Calu3 (cell line): ENCODE results near the gene EGR4. TPM values are rescaled to one million over a fixed set of nuclear protein-coding genes. Genes with fewer than 3 reads are reported as not detected.

Source experiments
- BruUV-seq: library from RNA; stranded (reverse); fragments of 400-500 nt; replicated peaks from 2 replicates; lab custom pipeline; 2021; lab: Mats Ljungman, UMichigan
- CTCF ChIA-PET: fragments of 300-600 bp; sonication (Branson Sonifier 250); formaldehyde crosslinking; loops from one replicate; lab custom pipeline; 2022; ENCODE audit warnings: antibody characterized with exemption; lab: Charles Lee
- DNase-seq: peaks from one replicate; pipeline ENCODE4 v3.0.0; 2022
- H3K27ac Mint-ChIP-seq: one replicate; pipeline ENCODE4 v1.8.0; 2022; ENCODE audit warnings: mixed read lengths; ENCODE audit not compliant: unreplicated experiment
- H3K27me3 Mint-ChIP-seq: one replicate; pipeline ENCODE4 v1.8.0; 2022; ENCODE audit warnings: mixed read lengths; ENCODE audit not compliant: unreplicated experiment
- H3K36me3 Mint-ChIP-seq: one replicate; pipeline ENCODE4 v1.8.0; 2022; ENCODE audit warnings: mild to moderate bottlenecking, moderate library complexity, mixed read lengths; ENCODE audit not compliant: insufficient read depth, unreplicated experiment
- H3K4me1 Mint-ChIP-seq: one replicate; pipeline ENCODE4 v1.8.0; 2022; ENCODE audit warnings: mild to moderate bottlenecking, low read depth, mixed read lengths; ENCODE audit not compliant: unreplicated experiment
- H3K4me3 Mint-ChIP-seq: one replicate; pipeline ENCODE4 v1.8.0; 2022; ENCODE audit warnings: mild to moderate bottlenecking, low read depth, moderate library complexity, mixed read lengths; ENCODE audit not compliant: unreplicated experiment
- H3K9me3 Mint-ChIP-seq: one replicate; pipeline ENCODE4 v1.8.0; 2022; ENCODE audit warnings: low read depth, mixed read lengths; ENCODE audit not compliant: unreplicated experiment
- intact Hi-C: fragments of 100-400 bp; cut with micrococcal nuclease; formaldehyde crosslinking; loops from one replicate; pipeline ENCODE4 v1.10.0; 2022; ENCODE audit not compliant: unreplicated experiment
- total RNA-seq: library from RNA; stranded (reverse); gene quantifications from 2 replicates; pipeline ENCODE4 v1.2.3, GENCODE V29; 2022
- TF ChIP-seq, protein P1 (sequence below): fragments of 200-600 bp; IDR thresholded peaks from one replicate; pipeline ENCODE4 v1.8.0; 2022; ENCODE audit warnings: antibody characterized with exemption; ENCODE audit not compliant: unreplicated experiment

EGR4 gene
- total RNA-seq, 1 experiment from 2014 or later: 0.68 TPM

GRCh38 chr2:73300926-73301325 is 7.6 kb upstream of the EGR4 start:
- TF ChIP-seq, protein P1, sequence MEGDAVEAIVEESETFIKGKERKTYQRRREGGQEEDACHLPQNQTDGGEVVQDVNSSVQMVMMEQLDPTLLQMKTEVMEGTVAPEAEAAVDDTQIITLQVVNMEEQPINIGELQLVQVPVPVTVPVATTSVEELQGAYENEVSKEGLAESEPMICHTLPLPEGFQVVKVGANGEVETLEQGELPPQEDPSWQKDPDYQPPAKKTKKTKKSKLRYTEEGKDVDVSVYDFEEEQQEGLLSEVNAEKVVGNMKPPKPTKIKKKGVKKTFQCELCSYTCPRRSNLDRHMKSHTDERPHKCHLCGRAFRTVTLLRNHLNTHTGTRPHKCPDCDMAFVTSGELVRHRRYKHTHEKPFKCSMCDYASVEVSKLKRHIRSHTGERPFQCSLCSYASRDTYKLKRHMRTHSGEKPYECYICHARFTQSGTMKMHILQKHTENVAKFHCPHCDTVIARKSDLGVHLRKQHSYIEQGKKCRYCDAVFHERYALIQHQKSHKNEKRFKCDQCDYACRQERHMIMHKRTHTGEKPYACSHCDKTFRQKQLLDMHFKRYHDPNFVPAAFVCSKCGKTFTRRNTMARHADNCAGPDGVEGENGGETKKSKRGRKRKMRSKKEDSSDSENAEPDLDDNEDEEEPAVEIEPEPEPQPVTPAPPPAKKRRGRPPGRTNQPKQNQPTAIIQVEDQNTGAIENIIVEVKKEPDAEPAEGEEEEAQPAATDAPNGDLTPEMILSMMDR: no peak
- peaks cover 73% of the 10 kb centered on the region for H3K27me3 Mint-ChIP-seq
- CTCF ChIA-PET: interaction anchor here (0.6 to 0.7 kb wide), 2 partner anchors 28 to 84 kb away, joined by 4 read pairs; no protein-coding TSS in a partner anchor
- H3K4me1 Mint-ChIP-seq: no peaks in the 10 kb centered on the region
- H3K27ac Mint-ChIP-seq: no peak overlapping the region
- no peak overlapping the region for H3K4me3 Mint-ChIP-seq
- no TSS peak for BruUV-seq
- intact Hi-C loops: no loop called here
- H3K9me3 Mint-ChIP-seq: no peaks in the 10 kb centered on the region
- no peaks in the 10 kb centered on the region for H3K36me3 Mint-ChIP-seq
- DNase-seq: no peak

GRCh38 chr2:73297586-73297985 is 4.2 kb upstream of the EGR4 start:
- Mint-ChIP-seq H3K27me3 (peaks cover 78% of the 10 kb centered on the region), H3K9me3 (no peaks in the 10 kb centered on the region), H3K27ac (no peak overlapping the region), H3K36me3 (peaks cover 10% of the 10 kb centered on the region), H3K4me3 (no peak overlapping the region), H3K4me1 (no peaks in the 10 kb centered on the region)
- TF ChIP-seq, protein P1: no peak
- intact Hi-C loops: no loop called here
- DNase-seq: no peak
- CTCF ChIA-PET: no interaction called here
- BruUV-seq: no TSS peak

GRCh38 chr2:73297151-73297559 is 3.8 kb upstream of the EGR4 start:
- peaks cover 78% of the 10 kb centered on the region for H3K27me3 Mint-ChIP-seq
- CTCF ChIA-PET: no interaction called here
- peaks cover 14% of the 10 kb centered on the region for H3K36me3 Mint-ChIP-seq
- H3K4me3 Mint-ChIP-seq: no peak overlapping the region
- no peaks in the 10 kb centered on the region for H3K9me3 Mint-ChIP-seq
- no peak for DNase-seq
- intact Hi-C loops: no loop called here
- BruUV-seq: no TSS peak
- H3K27ac Mint-ChIP-seq: no peak overlapping the region
- TF ChIP-seq, protein P1: no peak
- no peaks in the 10 kb centered on the region for H3K4me1 Mint-ChIP-seq

DNA sequence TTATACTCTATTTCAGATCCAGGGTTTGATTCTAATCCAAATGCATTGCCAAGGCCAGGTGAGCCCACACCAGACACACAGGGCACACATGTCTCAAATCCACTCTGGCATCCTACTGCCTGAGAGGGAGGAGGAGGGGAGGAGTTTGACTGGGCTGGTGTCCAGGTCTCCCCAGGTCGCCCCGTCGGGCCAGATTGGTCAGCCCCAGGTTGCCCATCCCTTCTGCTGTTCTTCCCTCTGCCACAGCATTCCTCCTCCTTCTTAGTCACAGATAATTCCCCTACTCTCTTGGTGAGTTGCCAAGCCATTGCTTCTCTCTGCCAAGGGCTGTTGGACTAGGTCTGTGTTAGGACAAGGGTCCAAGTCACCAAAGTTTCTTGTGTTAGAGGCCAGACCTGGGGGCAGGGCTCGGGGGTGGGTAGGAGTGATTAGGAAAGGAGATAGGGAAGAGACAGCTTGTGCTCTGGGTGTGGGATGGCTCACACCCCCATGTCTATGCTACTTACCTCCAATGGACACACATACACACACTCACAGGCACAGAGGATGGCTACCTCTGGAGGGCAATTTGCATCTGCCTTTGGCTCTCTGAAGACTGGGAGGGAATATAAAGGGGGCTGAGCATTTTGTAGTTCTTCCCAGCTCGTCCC is 2.5 kb upstream of the EGR4 start:
- peak; percentile 15 for DNase-seq
- TF ChIP-seq, protein P1: no peak
- no peak overlapping the region for H3K4me3 Mint-ChIP-seq
- H3K27me3 Mint-ChIP-seq: peaks cover 78% of the 10 kb centered on the region
- no peak overlapping the region for H3K27ac Mint-ChIP-seq
- H3K9me3 Mint-ChIP-seq: no peaks in the 10 kb centered on the region
- peaks cover 18% of the 10 kb centered on the region for H3K36me3 Mint-ChIP-seq
- H3K4me1 Mint-ChIP-seq: peaks cover 7% of the 10 kb centered on the region
- no TSS peak for BruUV-seq
- intact Hi-C loops: no loop called here
- CTCF ChIA-PET: no interaction called here
